HUES64 (cell line): ENCODE results near the gene NPC1L1.
"Not testable (repeated sequence)": the region's sequence is repeated elsewhere in the genome, so short reads cannot be mapped to it uniquely, and the experiment has no call there.

Experiments
- H3K27ac ChIP-seq: 2 replicates; pipeline ENCODE4 v1.7.0; 2013; ENCODE audit warnings: low read depth, low read length, inconsistent platforms
- H3K27me3 ChIP-seq: 2 replicates; pipeline ENCODE4 v1.6.1; 2013; ENCODE audit warnings: mild to moderate bottlenecking, low read length; ENCODE audit not compliant: insufficient read depth
- H3K36me3 ChIP-seq: 2 replicates; pipeline ENCODE4 v1.6.1; 2013; ENCODE audit warnings: mild to moderate bottlenecking, low read length; ENCODE audit not compliant: insufficient read depth
- H3K4me1 ChIP-seq: 2 replicates; pipeline ENCODE4 v1.6.1; 2013; ENCODE audit warnings: mild to moderate bottlenecking, low read length, moderate library complexity; ENCODE audit not compliant: insufficient read depth
- H3K4me3 ChIP-seq: 2 replicates; pipeline ENCODE4 v1.5.1; 2013; ENCODE audit warnings: mild to moderate bottlenecking, low read length, moderate library complexity
- H3K9ac ChIP-seq: 2 replicates; pipeline ENCODE4 v1.6.1; 2013; ENCODE audit warnings: mild to moderate bottlenecking, low read depth, low read length
- H3K9me3 ChIP-seq: 2 replicates; pipeline ENCODE4 v1.6.1; 2013; ENCODE audit warnings: low read depth, low read length; ENCODE audit not compliant: insufficient read depth
- WGBS: fragments of 150-250, 120-280 bp; methylation state at CpG from one replicate; pipeline ENCODE4 v1.1.7; 2013; ENCODE audit warnings: missing lambda C conversion rate; 5-methylcytosine and 5-hydroxymethylcytosine counted together

The NPC1L1 gene

GRCh38 chr7:44512736-44513135 lies 28.4 kb downstream of the NPC1L1 start:
- Histone ChIP-seq H3K9me3 (0 out of 2 replicates have a peak, but pooled peaks cover 3% of the 10 kb centered on the region), H3K4me1 (no peaks in the 10 kb centered on the region), H3K4me3 (no peak overlapping the region), H3K36me3 (no peaks in the 10 kb centered on the region), H3K9ac (no peak overlapping the region), H3K27ac (no peak overlapping the region), H3K27me3 (no peaks in the 10 kb centered on the region)
- 86% methylated on average over 7 of the region's 7 CpGs for WGBS

DNA sequence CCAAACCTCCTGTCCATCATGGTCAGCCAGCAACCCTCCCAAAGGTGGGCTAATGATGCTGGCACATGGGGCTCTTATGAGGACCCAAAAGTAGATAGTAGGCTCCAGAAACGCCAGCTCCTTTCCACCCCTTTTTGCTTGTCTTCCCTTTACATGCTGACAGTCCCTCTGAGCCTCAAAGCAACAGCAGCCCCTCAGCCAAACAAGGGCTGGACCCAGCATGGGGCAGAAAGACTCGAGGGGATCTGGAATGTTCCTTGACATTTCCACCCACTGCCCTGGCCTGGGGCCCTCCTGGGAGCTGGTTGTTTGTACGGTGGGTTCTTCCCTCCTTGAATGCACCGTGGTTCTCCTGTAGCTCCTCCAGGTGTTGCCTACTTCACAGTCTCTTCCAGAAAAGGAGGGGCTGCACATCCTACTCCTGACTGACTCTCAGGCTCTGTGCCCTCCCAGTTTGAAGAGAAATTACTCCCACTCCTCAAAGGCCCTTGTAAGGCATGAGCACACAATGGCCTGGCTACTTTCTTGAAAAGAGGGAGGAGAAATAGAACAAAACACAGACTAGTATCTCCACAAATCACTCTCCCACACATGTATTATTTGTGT lies 29.2 kb downstream of the NPC1L1 start:
- 68% methylated on average over 4 of the region's 4 CpGs for WGBS
- no peak overlapping the region for H3K27ac ChIP-seq
- H3K9ac ChIP-seq, result no peak overlapping the region
- 0 out of 2 replicates have a peak, but pooled peaks cover 3% of the 10 kb centered on the region for H3K9me3 ChIP-seq
- no peaks in the 10 kb centered on the region for H3K27me3 ChIP-seq
- no peak overlapping the region for H3K4me3 ChIP-seq
- H3K36me3 ChIP-seq, result no peaks in the 10 kb centered on the region
- H3K4me1 ChIP-seq, result no peaks in the 10 kb centered on the region

GRCh38 chr7:44511236-44511635 lies 29.9 kb downstream of the NPC1L1 start:
- Histone ChIP-seq H3K4me3 (no peak overlapping the region), H3K36me3 (no peaks in the 10 kb centered on the region), H3K9ac (no peak overlapping the region), H3K27me3 (no peaks in the 10 kb centered on the region), H3K9me3 (0 out of 2 replicates have a peak, but pooled peaks cover 3% of the 10 kb centered on the region), H3K4me1 (no peaks in the 10 kb centered on the region), H3K27ac (no peak overlapping the region)
- WGBS, result no CpG with 5 or more reads among the region's 1 CpG

DNA sequence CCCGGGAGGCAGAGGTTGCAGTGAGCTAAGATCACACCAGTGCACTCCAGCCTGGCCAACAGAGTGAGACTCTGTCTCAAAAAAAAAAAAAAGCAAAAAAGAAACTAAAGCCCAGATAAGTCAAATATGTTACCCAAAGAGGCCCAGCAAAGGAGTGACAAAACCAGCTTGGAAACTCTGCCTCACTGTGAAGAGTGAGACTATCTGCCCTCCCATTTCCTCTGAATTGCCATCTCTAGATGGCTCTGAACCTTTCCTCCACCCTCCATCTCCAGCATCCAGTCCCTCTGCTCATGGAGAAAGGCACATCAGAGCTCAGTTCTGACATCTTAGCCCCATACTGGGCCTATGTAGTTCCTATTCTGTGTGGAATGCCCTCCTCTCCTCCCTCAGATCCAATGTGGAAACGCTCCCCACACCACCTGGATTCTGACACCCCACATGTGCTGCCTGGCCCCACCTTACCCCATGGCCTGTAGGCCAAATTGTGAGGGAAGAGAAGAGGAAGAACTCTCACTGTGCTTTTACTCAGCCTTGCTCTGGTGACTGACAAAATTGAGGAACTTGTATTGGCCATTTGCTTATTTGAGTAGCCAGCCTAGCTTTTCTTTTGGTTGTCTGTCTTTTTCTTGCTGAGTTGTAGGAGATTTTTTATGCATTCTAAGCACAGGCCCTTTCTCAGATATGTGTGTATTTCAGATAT lies 32.7 kb downstream of the NPC1L1 start:
- H3K27ac ChIP-seq, result no peak overlapping the region
- no peak overlapping the region for H3K4me3 ChIP-seq
- no peak overlapping the region for H3K9ac ChIP-seq
- H3K4me1 ChIP-seq, result no peaks in the 10 kb centered on the region
- WGBS, result 69% methylated on average over 2 of the region's 2 CpGs
- H3K36me3 ChIP-seq, result no peaks in the 10 kb centered on the region
- 0 out of 2 replicates have a peak, but pooled peaks cover 3% of the 10 kb centered on the region for H3K9me3 ChIP-seq
- H3K27me3 ChIP-seq, result peaks cover 2% of the 10 kb centered on the region; the same call in 1 of the 2 replicates

- H3K4me3 ChIP-seq, H3K36me3 ChIP-seq, H3K4me1 ChIP-seq, H3K9ac ChIP-seq, H3K27ac ChIP-seq, H3K9me3 ChIP-seq: not testable (repeated sequence)
- peaks cover 13% of the 10 kb centered on the region; the same call in 1 of the 2 replicates for H3K27me3 ChIP-seq
- WGBS, result 85% methylated on average over 3 of the region's 3 CpGs
Observed at GRCh38 chr7:44506592-44507288, 34.4 kb downstream of the NPC1L1 start.

- 69% methylated on average over 3 of the region's 3 CpGs for WGBS
- H3K27ac ChIP-seq, result no peak overlapping the region
- peaks cover 14% of the 10 kb centered on the region; the same call in 1 of the 2 replicates for H3K27me3 ChIP-seq
- H3K4me1 ChIP-seq, result no peaks in the 10 kb centered on the region
- H3K9me3 ChIP-seq, result 0 out of 2 replicates have a peak, but pooled peaks cover 3% of the 10 kb centered on the region
- H3K9ac ChIP-seq, result no peak overlapping the region
- H3K36me3 ChIP-seq, result no peaks in the 10 kb centered on the region
- H3K4me3 ChIP-seq, result no peak overlapping the region
Observed at GRCh38 chr7:44505595-44505994, 35.5 kb downstream of the NPC1L1 start.

GRCh38 chr7:44498230-44498954 lies 42.7 kb downstream of the NPC1L1 start:
- H3K27me3 ChIP-seq, result peaks cover 25% of the 10 kb centered on the region; the same call in 1 of the 2 replicates
- WGBS, result 86% methylated on average over 4 of the region's 4 CpGs
- H3K9ac ChIP-seq, result no peak overlapping the region
- H3K4me1 ChIP-seq, result no peaks in the 10 kb centered on the region
- H3K36me3 ChIP-seq, result no peaks in the 10 kb centered on the region
- no peak overlapping the region for H3K27ac ChIP-seq
- no peaks in the 10 kb centered on the region for H3K9me3 ChIP-seq
- H3K4me3 ChIP-seq, result no peak overlapping the region

DNA sequence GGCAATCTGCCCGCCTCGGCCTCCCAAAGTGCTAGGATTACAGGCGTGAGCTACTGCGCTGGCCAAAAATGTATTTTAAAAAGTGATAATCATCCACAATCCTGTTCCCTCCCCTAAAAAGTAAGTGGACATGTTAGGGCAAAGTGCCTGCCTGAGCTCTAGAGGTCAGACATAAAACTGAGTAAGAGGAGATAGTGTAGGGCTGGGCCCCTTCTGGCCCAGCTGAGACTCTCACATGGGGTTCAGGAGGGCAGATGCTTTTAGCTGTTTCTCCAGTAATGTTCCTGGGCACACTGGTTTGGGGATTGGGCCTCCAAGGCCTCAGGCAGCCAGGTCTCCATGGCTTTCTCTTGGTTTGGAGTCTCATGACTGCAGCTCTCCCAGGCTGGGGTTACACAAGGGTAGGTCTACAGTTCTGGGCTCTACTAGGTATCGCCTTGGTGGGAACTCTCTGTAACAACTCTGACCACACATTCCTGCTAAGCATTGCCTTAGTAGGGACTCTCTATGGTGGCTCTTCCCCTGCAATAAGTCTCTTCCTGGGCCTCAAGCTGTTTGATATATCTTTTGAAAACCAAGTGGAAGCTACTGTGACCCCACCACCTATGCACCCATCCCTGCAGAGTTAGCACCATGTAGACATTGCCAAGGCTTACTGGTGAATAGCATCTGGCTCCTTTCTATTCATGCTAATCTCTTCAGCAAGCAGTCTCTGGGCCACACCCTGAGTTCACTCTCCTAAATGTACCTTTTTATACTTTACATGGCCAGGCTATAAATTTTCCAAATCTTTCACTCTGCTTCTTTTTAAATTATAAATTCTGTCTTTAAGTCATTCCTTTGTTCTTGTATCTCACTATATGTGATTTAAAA lies 43.7 kb downstream of the NPC1L1 start:
- H3K27ac ChIP-seq, result no peak overlapping the region
- no peaks in the 10 kb centered on the region for H3K36me3 ChIP-seq
- H3K27me3 ChIP-seq, result peaks cover 22% of the 10 kb centered on the region; the same call in 1 of the 2 replicates
- 85% methylated on average over 4 of the region's 5 CpGs for WGBS
- H3K9me3 ChIP-seq, result no peaks in the 10 kb centered on the region
- H3K9ac ChIP-seq, result no peak overlapping the region
- H3K4me1 ChIP-seq, result no peaks in the 10 kb centered on the region
- no peak overlapping the region for H3K4me3 ChIP-seq

- Histone ChIP-seq H3K9ac (no peak overlapping the region), H3K4me3 (no peak overlapping the region), H3K4me1 (0 out of 2 replicates have a peak, but pooled peaks cover 1% of the 10 kb centered on the region), H3K27ac (no peak overlapping the region), H3K9me3 (no peaks in the 10 kb centered on the region), H3K27me3 (peaks cover 14% of the 10 kb centered on the region; the same call in 1 of the 2 replicates), H3K36me3 (no peaks in the 10 kb centered on the region)
- no CpG with 5 or more reads among the region's 1 CpG for WGBS
Observed at GRCh38 chr7:44496385-44496784, 44.7 kb downstream of the NPC1L1 start.

DNA sequence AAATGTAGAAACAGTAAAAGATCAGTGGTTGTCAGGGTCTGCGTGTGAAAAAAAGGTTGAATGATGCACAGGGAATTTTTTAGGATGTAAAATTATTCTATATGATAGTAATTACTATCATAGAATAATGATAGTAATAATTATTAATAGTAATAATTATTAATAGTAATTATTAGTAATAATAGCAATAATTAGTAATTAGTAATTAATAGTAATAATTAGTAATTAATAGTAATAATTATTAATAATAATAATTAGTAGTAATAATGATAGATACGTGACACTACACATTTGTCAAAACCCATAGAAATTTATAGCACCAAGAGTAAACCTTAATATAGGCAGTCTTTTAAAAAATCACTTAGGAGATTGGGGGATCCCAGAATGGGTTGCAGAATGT lies 46.2 kb downstream of the NPC1L1 start:
- Histone ChIP-seq H3K9ac (no peak overlapping the region), H3K27me3 (peaks cover 9% of the 10 kb centered on the region; the same call in 1 of the 2 replicates), H3K4me1 (peaks cover 2% of the 10 kb centered on the region; the same call in 1 of the 2 replicates), H3K9me3 (no peaks in the 10 kb centered on the region), H3K27ac (no peak overlapping the region), H3K4me3 (no peak overlapping the region), H3K36me3 (no peaks in the 10 kb centered on the region)
- WGBS, result 100% methylated on average over 1 of the region's 2 CpGs
